H1 (cell line): ENCODE measurements around the gene STX16. TPM values are rescaled to one million over a fixed set of nuclear protein-coding genes. Genes with fewer than 3 reads are reported as not detected.

Experiments used
- BCL11A ChIP-seq, 2 experiments: IDR thresholded peaks; one replicate each; pipeline ENCODE4 v1.6.1; 2011; ENCODE audit warnings: low read depth in 2 of 2, low read length in 2 of 2, mild to moderate bottlenecking in 2 of 2
- CHD7 ChIP-seq: fragments of 300-600 bp; sonication (generic); IDR thresholded peaks from 2 replicates; pipeline ENCODE4 v1.7.1; 2012; ENCODE audit warnings: low read length, moderate library complexity, mild to moderate bottlenecking, inconsistent platforms; ENCODE audit not compliant: insufficient replicate concordance
- JUN ChIP-seq: IDR thresholded peaks from 2 replicates; pipeline ENCODE4 v1.6.1; 2011; ENCODE audit warnings: low read depth, mild to moderate bottlenecking, improper control_type of control experiment, low read length
- KDM4A ChIP-seq: IDR thresholded peaks from one replicate; pipeline ENCODE4 v1.7.1; 2012; ENCODE audit warnings: low read depth, mild to moderate bottlenecking, moderate library complexity, low read length, inconsistent platforms; ENCODE audit not compliant: severe bottlenecking
- MAFK ChIP-seq: IDR thresholded peaks from 2 replicates; pipeline ENCODE4 v1.6.1; 2012; ENCODE audit warnings: low read depth, mild to moderate bottlenecking, improper control_type of control experiment, low read length
- NANOG ChIP-seq: IDR thresholded peaks from 2 replicates; pipeline ENCODE4 v1.6.1; 2011; ENCODE audit warnings: low read length, low read depth, mild to moderate bottlenecking, inconsistent platforms; ENCODE audit not compliant: insufficient read depth, poor library complexity, severe bottlenecking
- TCF12 ChIP-seq: IDR thresholded peaks from 2 replicates; pipeline ENCODE4 v1.6.1; 2011; ENCODE audit warnings: low read depth, mild to moderate bottlenecking, low read length
- USF2 ChIP-seq: IDR thresholded peaks from 2 replicates; pipeline ENCODE4 v1.6.1; 2011; ENCODE audit warnings: low read length, improper control_type of control experiment
- polyA plus RNA-seq, 7 experiments: library from polyadenylated mRNA; depleted of rRNA in 3 of 7; stranded (reverse) in 5 of 7; unstranded in 2 of 7; fragments of >200 nt in 5 of 7; fragments of 200-250 nt in 2 of 7; gene quantifications; 1 replicate in 5 of 7; 2 replicates in 1 of 7; 4 replicates in 1 of 7; pipeline versions ENCODE4 v1.2.1 to v1.2.3, GENCODE V29; 2011 to 2013; ENCODE audit warnings: missing spikeins in 2 of 7, mixed read lengths in 2 of 7
- total RNA-seq: library from RNA; stranded (reverse); fragmentation: NEBNext Ultra II Directional; extraction: Animal tissue kit (Norgen Biotek cat#: 25700); gene quantifications from 2 replicates; pipeline ENCODE4 v1.2.1, GENCODE V29; 2021

Gene STX16
- total and polyA plus RNA-seq, 2 of the 8 experiments (the other 6 are each of a cell fraction or from before 2014, with no cell fraction given): 45.2 to 61.6 TPM

DNA sequence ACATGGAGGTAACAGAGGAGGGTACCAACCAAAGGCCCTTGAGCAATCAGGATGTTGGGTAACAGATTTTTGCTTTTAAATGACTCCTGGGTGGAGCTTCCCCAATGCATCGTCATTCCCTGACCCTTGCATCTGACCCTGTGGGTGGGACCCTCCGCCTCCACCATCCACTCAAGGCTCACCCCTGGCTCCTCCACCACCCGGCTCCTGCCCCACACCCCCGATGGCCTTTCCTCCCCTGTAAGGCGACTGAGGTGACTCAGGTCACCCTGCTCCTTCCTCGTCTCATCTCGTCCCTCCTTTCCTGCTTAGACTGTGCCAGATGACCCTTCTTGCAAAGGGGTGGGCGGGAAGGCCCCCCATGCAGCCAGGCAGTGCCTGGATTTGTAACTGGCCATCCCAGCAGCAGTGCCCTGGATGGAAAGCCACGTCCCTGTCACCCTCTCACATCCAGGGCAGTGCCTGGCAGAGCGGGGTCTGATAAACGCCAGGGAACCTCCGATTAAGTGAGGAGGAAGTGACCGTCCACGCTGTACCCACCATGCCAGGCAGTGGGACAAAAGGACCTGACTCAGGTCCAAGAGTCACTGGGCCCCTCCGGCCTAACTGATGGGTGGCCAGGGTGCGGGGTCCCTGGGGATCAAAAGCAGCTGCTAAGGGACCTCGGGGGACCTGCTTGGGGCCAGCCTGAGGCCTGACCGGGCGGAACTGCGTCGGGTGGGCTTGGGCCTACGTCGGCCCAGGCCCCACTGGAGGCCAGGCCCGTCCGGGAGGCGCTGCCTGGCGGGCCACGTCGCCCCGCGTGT lies 40.9 kb downstream of the STX16 start (continued):
- TF ChIP-seq CHD7: no peak
- TF ChIP-seq KDM4A: no peak
- TF ChIP-seq NANOG: no peak
- TF ChIP-seq TCF12: no peak
- TF ChIP-seq USF2: no peak
- no peak for TF ChIP-seq MAFK
- no peak for TF ChIP-seq JUN
- no peak for TF ChIP-seq BCL11A (IDR thresholded peaks at IDR 0.05; ENCODE audit: low read depth in 2 of 2, low read length in 2 of 2)
